Stimulated activated CD4-positive, alpha-beta T cell treated with anti-CD3 and anti-CD28 coated beads, Interleukin-2, amount 100 ng/mL, for 4 hours (primary cell): ENCODE data around the gene NTM.

Experiments
- DNase-seq: peaks from one replicate; pipeline ENCODE4 v3.0.0-alpha.2; 2020; ENCODE audit warnings: low read depth

NTM gene

GRCh38 chr11:132217856-132218255 is 847.4 kb downstream of the NTM start:
- DNase-seq: no peak

- DNase-seq: no peak
Observed at GRCh38 chr11:132220474-132220873, 850.1 kb downstream of the NTM start.

GRCh38 chr11:132222345-132222744 is 851.9 kb downstream of the NTM start:
- no peak for DNase-seq

GRCh38 chr11:132226522-132226921 is 856.1 kb downstream of the NTM start:
- no peak for DNase-seq

- DNase-seq: no peak
Observed at GRCh38 chr11:132228746-132229325, 858.4 kb downstream of the NTM start.

- no peak for DNase-seq
Observed at GRCh38 chr11:132231656-132232347, 861.4 kb downstream of the NTM start.

- no peak for DNase-seq
Observed at GRCh38 chr11:132234878-132235277, 864.5 kb downstream of the NTM start.

- DNase-seq: no peak
Observed at GRCh38 chr11:132237781-132238180, 867.4 kb downstream of the NTM start.

GRCh38 chr11:132238331-132238866 is 868.0 kb downstream of the NTM start:
- DNase-seq: no peak

GRCh38 chr11:132240374-132240773 is 870.0 kb downstream of the NTM start:
- no peak for DNase-seq

GRCh38 chr11:132242632-132243031 is 872.2 kb downstream of the NTM start:
- DNase-seq: no peak

- DNase-seq: no peak
Observed at GRCh38 chr11:132244846-132245245, 874.4 kb downstream of the NTM start.

- no peak for DNase-seq
Observed at GRCh38 chr11:132245403-132246385, 875.3 kb downstream of the NTM start.

GRCh38 chr11:132248580-132248979 is 878.2 kb downstream of the NTM start:
- no peak for DNase-seq

GRCh38 chr11:132249256-132249655 is 878.8 kb downstream of the NTM start:
- DNase-seq: no peak

- DNase-seq: no peak
Observed at GRCh38 chr11:132251061-132251460, 880.6 kb downstream of the NTM start.

GRCh38 chr11:132253469-132254264 is 883.3 kb downstream of the NTM start:
- DNase-seq: no peak

GRCh38 chr11:132254906-132255305 is 884.5 kb downstream of the NTM start:
- DNase-seq: no peak

GRCh38 chr11:132256528-132257279 is 886.3 kb downstream of the NTM start:
- DNase-seq: no peak

GRCh38 chr11:132257871-132258270 is 887.5 kb downstream of the NTM start:
- DNase-seq: no peak

- no peak for DNase-seq
Observed at GRCh38 chr11:132258875-132259274, 888.5 kb downstream of the NTM start.
